ENCODE results near the gene NOL4L.

Gene NOL4L

DNA sequence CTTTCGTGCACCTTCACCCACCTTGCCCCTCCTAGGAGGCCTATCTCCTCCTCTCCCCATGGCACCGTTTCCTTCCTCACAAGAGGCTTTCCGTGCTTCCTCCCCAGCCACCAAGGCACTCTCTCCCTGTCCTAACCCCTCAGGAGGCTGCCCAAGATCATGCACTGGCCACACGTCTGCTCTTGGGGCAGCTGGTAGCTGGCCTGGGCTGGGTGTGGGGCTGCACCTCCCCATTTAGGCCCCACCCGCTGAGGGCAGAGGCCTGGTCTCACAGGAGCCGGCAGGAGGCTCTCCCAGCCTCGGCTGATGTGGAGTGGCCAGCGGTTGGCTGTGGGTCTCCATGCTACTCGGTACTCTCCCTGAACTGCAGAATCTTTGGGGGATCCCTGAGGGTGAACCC is 13.6 kb downstream of the NOL4L start:
- Histone ChIP-seq H3K27me3 (peaks cover 55% of the 10 kb centered on the region), H3K4me1 (ENCODE audit: control insufficient read depth in 1 of 2, insufficient read depth in 1 of 2, low read depth in 1 of 2, low read length in 1 of 2) (no peaks in the 10 kb centered on the region), H3K27ac (no peak overlapping the region), H3K4me3 (ENCODE audit: low read depth in 1 of 2, low read length in 1 of 2) (no peak overlapping the region), H3K9me3 (no peaks in the 10 kb centered on the region), H3K36me3 (no peaks in the 10 kb centered on the region)
- TF ChIP-seq, protein P1, sequence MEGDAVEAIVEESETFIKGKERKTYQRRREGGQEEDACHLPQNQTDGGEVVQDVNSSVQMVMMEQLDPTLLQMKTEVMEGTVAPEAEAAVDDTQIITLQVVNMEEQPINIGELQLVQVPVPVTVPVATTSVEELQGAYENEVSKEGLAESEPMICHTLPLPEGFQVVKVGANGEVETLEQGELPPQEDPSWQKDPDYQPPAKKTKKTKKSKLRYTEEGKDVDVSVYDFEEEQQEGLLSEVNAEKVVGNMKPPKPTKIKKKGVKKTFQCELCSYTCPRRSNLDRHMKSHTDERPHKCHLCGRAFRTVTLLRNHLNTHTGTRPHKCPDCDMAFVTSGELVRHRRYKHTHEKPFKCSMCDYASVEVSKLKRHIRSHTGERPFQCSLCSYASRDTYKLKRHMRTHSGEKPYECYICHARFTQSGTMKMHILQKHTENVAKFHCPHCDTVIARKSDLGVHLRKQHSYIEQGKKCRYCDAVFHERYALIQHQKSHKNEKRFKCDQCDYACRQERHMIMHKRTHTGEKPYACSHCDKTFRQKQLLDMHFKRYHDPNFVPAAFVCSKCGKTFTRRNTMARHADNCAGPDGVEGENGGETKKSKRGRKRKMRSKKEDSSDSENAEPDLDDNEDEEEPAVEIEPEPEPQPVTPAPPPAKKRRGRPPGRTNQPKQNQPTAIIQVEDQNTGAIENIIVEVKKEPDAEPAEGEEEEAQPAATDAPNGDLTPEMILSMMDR (IDR thresholded peaks at IDR 0.05), result no peak

DNA sequence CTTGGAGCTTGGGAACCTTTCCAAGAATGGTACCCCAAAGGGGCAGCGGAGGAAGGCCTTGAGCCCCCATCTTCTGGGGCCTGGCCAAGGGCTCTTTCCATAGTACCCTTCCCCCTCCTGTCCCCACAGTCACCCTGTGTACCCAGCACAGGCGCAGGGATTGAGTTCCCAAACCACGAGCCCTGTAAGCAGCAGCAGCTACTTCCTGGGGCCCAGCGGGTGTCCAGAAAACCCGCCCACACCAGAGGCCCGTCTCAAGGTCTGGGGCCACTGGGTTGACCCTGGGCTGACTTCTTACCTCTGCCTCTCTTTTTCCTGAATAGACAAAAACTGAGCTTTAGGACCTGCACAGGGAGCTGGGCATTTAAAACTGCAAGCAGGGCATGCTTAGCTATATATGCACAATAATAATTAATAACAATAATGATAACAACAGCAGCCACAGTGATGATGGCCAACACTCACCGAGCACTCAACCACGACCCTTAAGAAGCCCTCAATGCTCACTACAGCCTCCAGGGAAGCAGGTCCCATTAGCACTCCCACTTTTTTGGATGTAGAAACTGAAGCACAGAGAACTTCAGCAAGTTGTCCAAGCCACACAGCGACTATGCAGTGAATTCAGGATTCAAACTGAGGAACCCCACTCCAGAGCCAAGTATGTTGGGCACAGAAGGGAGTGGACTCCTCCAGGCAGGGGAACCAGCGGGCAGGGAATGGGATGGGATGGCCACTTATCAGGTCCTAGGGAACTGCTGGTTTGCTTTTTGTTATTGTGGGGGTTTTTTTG is 14.5 kb downstream of the NOL4L start:
- H3K4me3 ChIP-seq (ENCODE audit: low read depth in 1 of 2, low read length in 1 of 2), result no peak overlapping the region
- H3K27ac ChIP-seq, result no peak overlapping the region
- TF ChIP-seq, protein P1 (IDR thresholded peaks at IDR 0.05), result no peak
- H3K4me1 ChIP-seq (ENCODE audit: control insufficient read depth in 1 of 2, insufficient read depth in 1 of 2, low read depth in 1 of 2, low read length in 1 of 2), result no peaks in the 10 kb centered on the region
- peaks cover 45% of the 10 kb centered on the region for H3K27me3 ChIP-seq
- no peaks in the 10 kb centered on the region for H3K36me3 ChIP-seq
- no peaks in the 10 kb centered on the region for H3K9me3 ChIP-seq

DNA sequence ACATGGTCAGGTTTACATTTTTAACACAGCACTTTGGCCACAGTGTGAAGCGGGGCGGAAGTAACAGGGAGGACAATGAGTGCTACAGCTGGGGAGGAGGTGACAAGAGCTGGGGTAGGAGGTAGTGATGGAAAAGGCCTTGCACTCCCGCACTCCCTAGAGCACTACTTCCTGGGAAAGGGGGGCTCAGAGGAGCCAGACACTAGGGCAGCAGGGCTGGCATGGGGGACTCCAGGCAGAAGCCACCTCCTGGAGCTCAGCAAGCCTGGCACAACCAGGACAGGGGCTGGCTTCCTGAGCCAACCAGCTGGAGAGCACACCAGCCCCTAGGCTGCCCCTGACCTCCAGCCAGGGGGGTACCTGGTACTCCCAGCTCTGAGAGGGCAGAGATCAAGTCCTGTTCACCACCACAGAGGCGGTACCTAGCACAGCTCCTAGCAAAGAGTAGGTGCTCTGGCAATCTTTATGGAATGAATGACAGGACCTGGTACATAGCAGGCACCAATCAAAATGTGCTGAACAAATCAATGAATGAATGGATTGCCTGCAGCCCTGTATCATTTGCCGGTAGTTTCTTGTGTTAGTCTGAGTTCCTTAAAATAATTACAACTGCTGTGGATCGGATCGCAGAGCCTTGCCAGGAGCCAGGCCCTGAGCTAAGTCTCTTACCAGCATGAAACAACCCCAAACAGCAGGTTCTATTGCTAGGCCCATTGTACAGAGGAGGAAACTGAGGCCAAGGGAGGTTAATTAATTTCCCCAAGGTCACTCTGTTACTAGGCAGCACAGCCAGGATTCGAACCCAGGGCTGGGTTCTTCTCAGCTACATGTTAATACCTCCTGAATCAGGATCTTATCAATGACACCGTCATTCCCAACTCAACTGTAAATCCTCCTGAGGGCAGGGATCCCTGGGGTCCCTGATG is 15.5 kb downstream of the NOL4L start:
- peaks cover 36% of the 10 kb centered on the region for H3K27me3 ChIP-seq
- no peak overlapping the region for H3K4me3 ChIP-seq (ENCODE audit: low read depth in 1 of 2, low read length in 1 of 2)
- H3K4me1 ChIP-seq (ENCODE audit: control insufficient read depth in 1 of 2, insufficient read depth in 1 of 2, low read depth in 1 of 2, low read length in 1 of 2), result peaks cover 8 to 9% of the 10 kb centered on the region in 2 experiments
- no peak overlapping the region for H3K27ac ChIP-seq
- no peaks in the 10 kb centered on the region for H3K36me3 ChIP-seq
- H3K9me3 ChIP-seq, result no peaks in the 10 kb centered on the region
- TF ChIP-seq, protein P1 (IDR thresholded peaks at IDR 0.05), result no peak

DNA sequence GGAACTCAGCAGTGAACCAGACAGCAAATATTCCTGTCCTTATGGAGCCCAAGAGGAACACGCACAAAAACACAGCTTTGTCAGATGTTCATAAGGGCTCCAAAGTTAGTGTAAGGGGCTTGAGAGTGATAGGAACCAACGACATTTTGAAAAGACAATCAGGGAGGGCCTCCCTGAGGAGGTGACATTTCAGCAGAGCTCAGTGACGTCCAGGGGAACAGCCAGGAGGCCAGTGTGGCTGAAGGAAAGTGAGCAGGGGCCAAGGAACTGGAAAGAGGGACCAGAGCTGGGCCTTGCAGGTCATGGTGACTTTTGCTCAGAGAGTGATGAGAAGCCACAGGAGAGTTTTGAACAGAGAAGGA is 16.1 kb downstream of the NOL4L start:
- H3K4me3 ChIP-seq (ENCODE audit: low read depth in 1 of 2, low read length in 1 of 2), result no peak overlapping the region
- peaks cover 29% of the 10 kb centered on the region for H3K27me3 ChIP-seq
- peaks cover 9 to 10% of the 10 kb centered on the region in 2 experiments for H3K4me1 ChIP-seq (ENCODE audit: control insufficient read depth in 1 of 2, insufficient read depth in 1 of 2, low read depth in 1 of 2, low read length in 1 of 2)
- H3K27ac ChIP-seq, result no peak overlapping the region
- H3K36me3 ChIP-seq, result no peaks in the 10 kb centered on the region
- H3K9me3 ChIP-seq, result no peaks in the 10 kb centered on the region
- TF ChIP-seq, protein P1 (IDR thresholded peaks at IDR 0.05), result no peak

DNA sequence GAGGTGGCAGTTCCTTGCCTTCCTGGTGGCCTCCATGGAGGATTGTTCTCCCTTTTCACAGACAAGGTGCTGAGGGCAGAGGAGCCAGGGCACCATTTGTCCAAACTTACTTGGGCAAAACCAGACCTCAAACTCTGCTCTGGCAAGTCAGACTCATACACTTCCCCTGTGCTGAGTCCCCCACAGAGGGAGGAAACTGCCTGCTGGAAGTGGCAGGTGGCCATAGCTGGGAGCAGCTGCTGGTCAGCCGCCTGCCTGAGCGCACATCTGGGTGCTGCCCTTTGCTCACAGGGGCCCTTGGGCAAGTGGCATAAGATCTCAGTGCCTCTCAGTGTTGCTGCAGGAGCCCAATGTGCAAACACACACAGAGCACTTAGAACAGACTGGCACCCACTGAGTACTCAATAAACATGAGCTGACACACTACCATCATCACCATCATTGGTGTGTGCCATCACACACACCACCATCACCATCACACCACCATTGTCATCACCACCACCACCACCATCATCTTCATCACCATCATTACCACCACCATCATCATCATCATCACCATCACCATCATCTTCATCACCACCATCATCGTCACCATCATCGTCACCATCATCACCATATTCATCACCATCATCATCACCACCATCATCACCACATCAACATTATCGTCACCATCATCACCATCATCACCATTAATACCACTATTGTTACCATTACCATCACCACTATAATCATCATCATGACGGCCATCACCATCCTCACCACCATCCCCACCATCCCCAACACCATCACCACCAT is 17.6 kb downstream of the NOL4L start:
- Histone ChIP-seq H3K4me1 (ENCODE audit: control insufficient read depth in 1 of 2, insufficient read depth in 1 of 2, low read depth in 1 of 2, low read length in 1 of 2) (peaks cover 9 to 10% of the 10 kb centered on the region in 2 experiments), H3K9me3 (no peaks in the 10 kb centered on the region), H3K27ac (no peak overlapping the region), H3K36me3 (no peaks in the 10 kb centered on the region), H3K27me3 (peaks cover 19% of the 10 kb centered on the region), H3K4me3 (ENCODE audit: low read depth in 1 of 2, low read length in 1 of 2) (no peak overlapping the region)
- TF ChIP-seq, protein P1 (IDR thresholded peaks at IDR 0.05), result no peak
